Measurements from ENCODE around the gene JMJD1C. TPM values are rescaled to one million over a fixed set of nuclear protein-coding genes. Genes with fewer than 3 reads are reported as not detected.

Gene JMJD1C
- total and polyA plus RNA-seq, 11 donors, result 20.3 to 54.6 (median 34.1) TPM

- TF ChIP-seq POLR2A (IDR thresholded peaks at IDR 0.05), result no peak
- no peak for TF ChIP-seq CTCF (IDR thresholded peaks at IDR 0.05)
- Histone ChIP-seq H3K27ac (no peak overlapping the region), H3K4me1 (peaks cover 0 to 6% (median 0%) of the 10 kb centered on the region in 12 donors), H3K4me3 (no peak overlapping the region), H3K27me3 (no peaks in the 10 kb centered on the region), H3K9me3 (no peaks in the 10 kb centered on the region), H3K36me3 (no peaks in the 10 kb centered on the region)
- 96 to 97% (median 97%) methylated on average over 5 of the region's 5 CpGs for WGBS, 4 donors
- DNase-seq (no peak), ATAC-seq (no peak)
- intact Hi-C loops (cut with DNase I), result no loop called here
These were observed 134.2 kb downstream of the JMJD1C start for GRCh38 chr10:63331586-63331985.

DNA sequence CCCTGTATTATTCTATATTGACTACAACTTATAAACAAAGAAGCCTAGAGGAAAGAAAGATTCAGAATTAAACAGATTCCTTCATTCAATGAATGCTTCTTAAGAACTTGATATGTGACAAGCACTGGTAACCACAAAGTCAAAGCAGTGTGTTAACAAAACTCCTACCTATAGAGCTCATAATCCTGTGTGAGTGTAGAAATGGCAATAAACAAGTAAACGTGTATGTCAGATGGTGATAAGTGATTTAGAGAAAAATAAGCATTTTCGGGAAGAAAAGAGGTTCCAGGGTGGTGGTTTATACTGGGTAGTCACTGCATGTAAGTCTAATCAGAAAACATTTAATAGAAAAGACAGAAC, 141.3 kb downstream of the JMJD1C start:
- DNase-seq (no peak), ATAC-seq (no peak)
- H3K9me3 ChIP-seq, result no peaks in the 10 kb centered on the region
- WGBS, 4 donors, result 75 to 89% (median 80%) methylated on average over 2 of the region's 2 CpGs
- H3K4me3 ChIP-seq, result no peak overlapping the region
- TF ChIP-seq CTCF (IDR thresholded peaks at IDR 0.05), result no peak
- no peak for TF ChIP-seq POLR2A (IDR thresholded peaks at IDR 0.05)
- no peak overlapping the region for H3K27ac ChIP-seq
- peaks cover 0 to 3% (median 0%) of the 10 kb centered on the region in 9 donors for H3K36me3 ChIP-seq
- peaks cover 0 to 3% (median 0%) of the 10 kb centered on the region in 12 donors for H3K4me1 ChIP-seq
- intact Hi-C loops (cut with DNase I), result no loop called here
- no peaks in the 10 kb centered on the region for H3K27me3 ChIP-seq

GRCh38 chr10:63323701-63324494, 141.9 kb downstream of the JMJD1C start:
- Histone ChIP-seq H3K9me3 (no peaks in the 10 kb centered on the region), H3K36me3 (peaks cover 0 to 3% (median 0%) of the 10 kb centered on the region in 9 donors), H3K27ac (no peak overlapping the region), H3K4me3 (no peak overlapping the region), H3K4me1 (peaks cover 0 to 3% (median 0%) of the 10 kb centered on the region in 12 donors), H3K27me3 (no peaks in the 10 kb centered on the region)
- ATAC-seq (no peak), DNase-seq (no peak)
- intact Hi-C loops (cut with DNase I), result no loop called here
- no peak for TF ChIP-seq POLR2A (IDR thresholded peaks at IDR 0.05)
- TF ChIP-seq CTCF (IDR thresholded peaks at IDR 0.05), result no peak
- WGBS, 4 donors, result 94 to 95% (median 95%) methylated on average over 6 of the region's 6 CpGs

DNA sequence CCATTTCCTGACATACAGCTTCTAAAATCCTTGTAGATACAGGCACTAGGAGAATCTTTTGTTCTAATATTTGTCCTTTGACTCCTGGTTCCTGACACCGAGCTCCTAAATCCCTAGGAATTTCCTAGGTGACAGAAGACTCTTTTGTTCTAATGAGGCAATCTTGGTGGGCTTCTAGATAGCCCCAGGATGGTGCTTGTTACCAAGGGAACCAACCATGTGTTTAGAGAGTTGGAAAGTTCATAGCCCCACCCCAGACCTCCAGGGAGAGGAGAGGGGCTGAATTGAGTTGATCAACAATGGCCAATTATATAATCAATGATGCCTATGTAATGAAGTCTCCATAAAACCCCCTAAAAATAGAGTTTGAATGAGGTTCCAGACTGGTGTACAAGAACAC, 145.1 kb downstream of the JMJD1C start:
- 68 to 85% (median 70%) methylated on average over 1 of the region's 1 CpG for WGBS, 4 donors
- Histone ChIP-seq H3K36me3 (peaks cover 0 to 3% (median 0%) of the 10 kb centered on the region in 9 donors), H3K9me3 (no peaks in the 10 kb centered on the region), H3K4me1 (peaks cover 0 to 3% (median 0%) of the 10 kb centered on the region in 12 donors), H3K4me3 (no peak overlapping the region), H3K27me3 (no peaks in the 10 kb centered on the region), H3K27ac (no peak overlapping the region)
- intact Hi-C loops (cut with DNase I), result no loop called here
- DNase-seq (no peak), ATAC-seq (no peak)
- TF ChIP-seq CTCF (IDR thresholded peaks at IDR 0.05) (no peak), POLR2A (IDR thresholded peaks at IDR 0.05) (no peak)
